22Rv1 (cell line): ENCODE data around the gene LRP8.

Source experiments
- CTCF ChIP-seq: fragments of 450-650 bp; IDR thresholded peaks from 2 replicates; pipeline ENCODE4 v1.5.1; 2017; ENCODE audit warnings: mild to moderate bottlenecking
- ZFX ChIP-seq: fragments of 450-650 bp; IDR thresholded peaks from 2 replicates; pipeline ENCODE4 v1.6.1; 2017; ENCODE audit warnings: antibody characterized with exemption, borderline replicate concordance

- TF ChIP-seq CTCF: no peak
- no peak for TF ChIP-seq ZFX
Observed at GRCh38 chr1:53324321-53324720, 3.5 kb downstream of the LRP8 start.
